Measurements from ENCODE around the gene NEUROG3.

DNA sequence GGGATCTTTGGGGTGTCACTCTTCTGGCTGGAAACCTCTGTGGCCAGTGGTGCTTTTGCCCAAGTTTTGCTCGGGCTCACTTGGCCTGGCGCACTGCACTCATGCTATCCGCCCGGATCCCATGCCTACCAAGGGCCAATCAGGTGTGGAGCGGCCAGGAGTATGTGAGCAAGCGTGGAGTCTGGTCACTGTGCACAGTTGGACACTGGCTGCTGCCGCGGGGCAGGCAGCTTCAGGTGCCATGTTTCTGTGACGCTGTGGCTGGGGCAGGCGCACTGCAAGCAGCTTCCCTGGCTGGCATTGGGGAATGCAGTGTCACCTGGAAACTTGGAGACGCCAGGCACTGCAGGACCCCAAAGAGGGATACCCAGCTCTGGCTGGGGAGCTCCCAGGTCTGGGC lies 45.3 kb downstream of the NEUROG3 start:
- TF ChIP-seq POLR2A (IDR thresholded peaks at IDR 0.05): no peak
- TF ChIP-seq, protein P1, sequence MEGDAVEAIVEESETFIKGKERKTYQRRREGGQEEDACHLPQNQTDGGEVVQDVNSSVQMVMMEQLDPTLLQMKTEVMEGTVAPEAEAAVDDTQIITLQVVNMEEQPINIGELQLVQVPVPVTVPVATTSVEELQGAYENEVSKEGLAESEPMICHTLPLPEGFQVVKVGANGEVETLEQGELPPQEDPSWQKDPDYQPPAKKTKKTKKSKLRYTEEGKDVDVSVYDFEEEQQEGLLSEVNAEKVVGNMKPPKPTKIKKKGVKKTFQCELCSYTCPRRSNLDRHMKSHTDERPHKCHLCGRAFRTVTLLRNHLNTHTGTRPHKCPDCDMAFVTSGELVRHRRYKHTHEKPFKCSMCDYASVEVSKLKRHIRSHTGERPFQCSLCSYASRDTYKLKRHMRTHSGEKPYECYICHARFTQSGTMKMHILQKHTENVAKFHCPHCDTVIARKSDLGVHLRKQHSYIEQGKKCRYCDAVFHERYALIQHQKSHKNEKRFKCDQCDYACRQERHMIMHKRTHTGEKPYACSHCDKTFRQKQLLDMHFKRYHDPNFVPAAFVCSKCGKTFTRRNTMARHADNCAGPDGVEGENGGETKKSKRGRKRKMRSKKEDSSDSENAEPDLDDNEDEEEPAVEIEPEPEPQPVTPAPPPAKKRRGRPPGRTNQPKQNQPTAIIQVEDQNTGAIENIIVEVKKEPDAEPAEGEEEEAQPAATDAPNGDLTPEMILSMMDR (IDR thresholded peaks at IDR 0.05): no peak

Measured in testis (tissue), 2 donors.